NCI-H2227 (cell line): ENCODE results near the gene LCN12.

ENCODE experiments used
- DNase-seq: peaks from one replicate; lab custom pipeline; 2025; ENCODE audit not compliant: unreplicated experiment; lab: John Stamatoyannopoulos, UW

The LCN12 gene

GRCh38 chr9:136972335-136972734 is 20.3 kb downstream of the LCN12 start:
- no peak for DNase-seq

DNA sequence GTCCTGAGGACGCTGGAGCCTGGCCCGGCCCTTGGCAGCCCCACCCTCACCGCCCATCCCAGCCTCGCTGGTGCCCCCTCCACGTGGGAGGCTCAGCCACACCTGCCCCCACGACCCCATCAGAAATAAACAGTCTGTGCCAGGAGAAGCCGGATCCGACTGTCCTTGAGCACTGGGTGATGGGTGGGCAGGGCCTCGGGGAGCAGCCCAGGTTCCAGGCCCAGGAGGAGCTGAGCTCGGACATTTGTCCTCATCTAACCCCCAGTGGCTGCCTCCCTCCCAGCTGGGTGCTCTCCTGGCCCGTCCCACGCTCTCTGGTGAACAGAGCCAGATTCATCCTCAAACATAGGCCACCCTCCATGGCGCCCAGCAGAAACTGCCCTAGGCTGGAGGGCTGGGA is 20.7 kb downstream of the LCN12 start:
- no peak for DNase-seq

DNA sequence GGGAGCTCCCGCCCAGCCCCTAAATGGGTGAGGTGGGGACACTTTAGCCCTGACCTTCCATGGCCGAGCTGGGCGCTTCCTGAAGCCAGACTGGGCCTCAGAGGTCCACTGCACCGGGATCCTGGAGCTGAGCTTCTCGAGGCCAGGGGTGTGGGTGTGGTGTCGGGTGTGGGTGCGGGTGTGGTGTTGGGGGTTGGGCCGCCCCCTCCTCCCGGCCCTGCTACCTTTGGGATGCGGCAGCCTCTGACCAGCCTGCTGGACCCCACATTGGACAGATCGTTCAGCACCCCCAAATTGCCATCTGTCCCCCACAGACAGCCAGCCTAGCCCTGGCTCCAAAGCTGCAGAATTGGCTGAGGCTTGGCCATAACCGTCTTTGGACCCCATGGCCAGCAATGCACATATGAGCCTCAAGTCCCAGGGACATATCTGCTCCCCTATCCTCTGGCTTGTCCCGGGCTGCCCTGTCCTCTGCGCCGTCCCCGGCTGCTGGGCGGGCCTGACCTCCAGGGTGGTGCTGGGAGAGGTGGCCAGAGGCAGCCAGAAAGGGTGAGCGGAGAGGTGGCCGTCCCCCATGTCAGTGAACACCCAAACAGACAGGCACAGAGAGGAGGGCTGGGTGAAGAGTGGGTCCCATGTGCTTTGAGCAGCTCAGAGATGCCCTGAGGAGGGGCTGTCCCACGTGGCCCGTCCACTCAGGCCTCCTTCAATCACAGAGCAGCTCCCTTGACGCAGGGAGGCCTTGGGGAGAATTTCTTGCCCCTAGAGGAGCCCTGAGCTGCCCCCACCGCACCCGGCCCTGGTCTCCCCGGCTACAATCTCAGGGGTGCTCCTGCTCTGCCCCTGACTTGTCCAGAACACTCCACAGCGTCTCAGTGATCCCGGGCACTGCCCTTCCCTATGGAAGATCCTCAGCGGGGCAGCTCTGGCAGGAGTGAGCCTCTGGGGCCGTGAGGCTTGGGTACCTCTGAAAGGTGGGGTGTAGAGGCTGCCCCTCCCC is 21.8 kb downstream of the LCN12 start:
- no peak for DNase-seq

- DNase-seq: no peak
Measured at GRCh38 chr9:136974817-136975535, 22.9 kb downstream of the LCN12 start.

DNA sequence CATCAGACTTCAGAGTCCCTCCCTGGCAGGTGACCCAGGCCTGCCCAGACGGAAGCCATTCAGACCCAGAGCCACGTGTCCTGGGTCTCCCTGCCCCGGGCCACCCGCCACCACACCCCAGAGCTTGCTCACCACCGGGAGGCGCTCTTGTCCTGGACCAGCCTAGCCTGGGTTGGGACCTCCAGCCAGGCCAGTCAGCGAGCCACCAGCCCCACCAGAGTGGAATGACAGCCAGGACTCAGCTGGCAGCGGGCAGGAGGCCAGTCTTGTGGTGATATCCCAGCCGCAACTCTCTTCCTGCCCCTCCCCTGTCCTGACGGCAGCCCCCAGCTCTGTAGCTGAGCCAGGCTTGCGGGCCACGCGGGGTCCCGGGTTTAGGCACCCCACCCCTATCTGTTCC is 23.6 kb downstream of the LCN12 start:
- DNase-seq: no peak

DNA sequence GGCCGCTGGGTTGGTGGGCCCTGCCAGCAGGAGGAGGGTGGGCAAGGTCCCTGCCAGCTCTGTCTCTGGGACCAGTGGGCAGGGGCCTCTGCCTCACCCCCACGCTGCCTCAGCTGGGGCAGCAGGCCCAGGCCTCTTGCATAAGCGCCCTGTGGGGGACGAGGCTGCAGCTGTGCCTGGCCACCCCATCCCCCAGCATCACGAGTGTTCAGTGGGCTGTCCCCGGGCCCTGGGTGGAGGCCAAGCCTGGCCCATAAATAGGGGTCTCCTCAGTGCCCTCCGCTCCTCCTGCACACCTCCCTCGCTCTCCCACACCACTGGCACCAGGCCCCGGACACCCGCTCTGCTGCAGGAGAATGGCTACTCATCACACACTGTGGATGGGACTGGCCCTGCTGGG is 25.1 kb downstream of the LCN12 start, which contains the start of gene PTGDS:
PTGDS (plus strand) TSS at position 282 of the 400 bp plus-strand sequence; CDS start at position 357, 75 bp downstream.
- no peak for DNase-seq

DNA sequence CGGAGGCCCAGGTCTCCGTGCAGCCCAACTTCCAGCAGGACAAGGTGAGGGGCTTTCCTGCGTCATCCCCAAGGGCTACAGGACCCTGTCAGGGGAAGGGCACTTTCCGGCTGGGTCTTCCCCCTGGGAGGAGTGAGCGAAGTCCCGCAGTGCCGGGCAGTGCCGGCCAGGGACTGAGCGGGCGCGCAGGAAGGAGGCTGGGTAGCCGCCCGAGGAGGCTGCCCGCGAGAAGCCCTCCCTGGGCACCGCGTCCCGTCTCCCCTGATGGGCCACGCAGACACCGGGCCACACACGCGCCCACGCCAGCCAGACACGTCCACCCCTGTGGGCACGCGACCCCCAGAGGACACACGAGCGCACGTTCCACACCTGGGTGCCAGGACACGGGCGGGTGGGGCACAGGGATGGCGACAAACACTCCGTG is 25.6 kb downstream of the LCN12 start:
- DNase-seq: peak; percentile 25

DNA sequence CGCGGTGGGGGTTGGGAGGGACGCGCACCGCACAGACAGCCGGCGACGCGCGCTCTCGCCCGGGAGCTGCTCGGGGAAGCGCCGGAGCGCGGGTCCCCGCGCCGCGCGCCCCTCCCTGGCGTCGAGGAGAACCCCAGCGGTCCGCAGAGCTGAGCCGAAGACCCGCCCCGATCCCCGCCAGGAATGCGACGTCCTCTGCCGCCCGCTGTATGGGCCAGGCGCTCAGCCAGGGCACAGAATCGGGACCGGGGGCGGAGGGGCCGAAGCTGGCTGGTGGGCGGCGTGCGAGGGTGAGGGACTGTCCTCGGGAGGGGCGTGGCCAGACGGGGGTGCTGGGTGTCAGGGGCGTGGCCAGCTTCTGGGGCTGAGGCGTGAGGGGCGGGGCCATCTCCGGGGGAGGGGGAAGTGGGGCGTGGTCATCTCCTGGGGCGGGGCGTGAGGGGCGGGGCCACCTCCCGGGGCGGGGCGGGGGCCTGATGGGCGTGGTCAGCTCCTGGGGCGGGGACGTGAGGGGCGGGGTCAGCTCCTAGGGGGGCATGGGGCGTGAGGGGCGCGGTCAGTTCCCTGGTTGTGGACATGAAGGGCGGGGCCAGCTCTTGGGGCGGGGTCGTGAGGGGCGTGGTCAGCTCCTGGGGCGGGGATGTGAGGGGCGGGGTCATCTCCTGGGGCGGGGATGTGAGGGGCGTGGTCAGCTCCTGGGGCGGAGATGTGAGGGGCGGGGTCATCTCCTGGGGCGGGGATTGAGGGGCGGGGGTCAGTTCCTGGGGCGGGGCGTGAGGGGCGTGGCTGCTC is 26.2 kb downstream of the LCN12 start:
- peak; percentile 80 for DNase-seq

GRCh38 chr9:136978865-136979544 is 26.9 kb downstream of the LCN12 start:
- no peak for DNase-seq

DNA sequence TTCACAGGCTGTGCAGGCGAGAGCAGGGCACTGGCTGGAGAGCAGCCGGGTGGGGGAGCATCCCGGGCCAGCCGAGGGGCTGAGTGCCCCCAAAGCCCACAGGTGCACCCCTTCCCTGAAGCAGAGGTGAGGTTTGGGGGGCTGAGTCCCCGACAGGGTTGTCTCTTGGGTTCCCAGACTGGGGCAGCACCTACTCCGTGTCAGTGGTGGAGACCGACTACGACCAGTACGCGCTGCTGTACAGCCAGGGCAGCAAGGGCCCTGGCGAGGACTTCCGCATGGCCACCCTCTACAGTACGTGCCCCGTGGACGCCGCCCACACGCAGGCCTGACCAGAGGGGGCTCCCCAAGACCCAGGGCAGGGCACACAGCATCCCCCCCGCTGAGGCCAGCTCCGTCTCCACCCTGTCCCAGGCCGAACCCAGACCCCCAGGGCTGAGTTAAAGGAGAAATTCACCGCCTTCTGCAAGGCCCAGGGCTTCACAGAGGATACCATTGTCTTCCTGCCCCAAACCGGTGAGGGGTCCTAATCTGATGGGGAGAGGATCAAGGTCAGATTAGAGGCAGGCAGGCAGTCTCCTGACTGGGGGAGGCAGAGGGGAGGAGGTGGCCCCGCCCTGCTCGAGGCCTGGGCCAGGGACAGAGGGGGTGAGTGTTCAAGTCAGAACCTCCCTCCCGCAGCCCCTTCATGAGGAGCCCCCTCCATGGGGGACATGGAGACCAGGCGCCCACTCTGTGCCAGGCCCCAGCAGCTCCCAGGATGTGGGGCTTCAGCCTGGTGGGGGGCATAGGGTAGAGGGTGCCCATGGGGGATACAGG is 27.9 kb downstream of the LCN12 start:
- DNase-seq: no peak

DNA sequence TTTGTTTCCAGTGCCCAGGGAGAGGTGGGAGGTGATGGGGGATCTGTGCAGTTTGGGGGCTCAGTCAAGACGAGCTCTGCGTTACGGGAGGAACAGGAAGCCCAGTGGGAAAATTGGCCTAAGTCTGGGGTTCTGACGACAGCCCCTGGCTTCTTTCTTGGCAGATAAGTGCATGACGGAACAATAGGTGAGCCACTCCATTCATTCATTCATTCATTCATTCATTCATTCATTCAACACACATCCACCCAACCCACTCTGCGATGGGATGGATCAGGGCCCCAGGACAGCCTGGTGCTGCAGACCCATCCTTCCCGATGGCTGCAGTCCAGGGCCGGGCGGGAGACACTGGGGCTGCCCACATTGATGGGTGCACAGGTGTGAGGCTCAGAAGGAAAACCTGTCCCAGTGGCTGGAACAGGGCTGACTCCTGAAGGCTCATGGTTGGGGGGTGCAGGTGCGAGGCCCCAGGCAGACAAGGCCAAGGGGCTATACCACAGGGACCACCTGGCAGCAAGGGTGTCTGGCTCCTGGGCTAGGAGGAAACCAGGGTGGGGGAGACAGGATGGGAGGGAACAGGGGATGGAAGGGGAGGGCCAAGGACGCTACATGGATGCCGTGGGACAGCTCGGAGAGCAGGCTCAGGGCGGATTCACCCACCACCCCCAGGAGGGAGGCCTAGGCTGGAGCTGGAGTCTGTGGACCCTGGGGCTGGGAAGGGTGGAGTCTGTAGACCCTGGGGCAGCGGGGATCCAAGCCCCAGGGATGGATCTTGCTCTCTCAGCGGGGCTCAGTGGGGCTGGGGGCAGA is 28.8 kb downstream of the LCN12 start:
- DNase-seq: no peak

- DNase-seq: no peak
Measured at GRCh38 chr9:136981588-136982231, 29.6 kb downstream of the LCN12 start.

DNA sequence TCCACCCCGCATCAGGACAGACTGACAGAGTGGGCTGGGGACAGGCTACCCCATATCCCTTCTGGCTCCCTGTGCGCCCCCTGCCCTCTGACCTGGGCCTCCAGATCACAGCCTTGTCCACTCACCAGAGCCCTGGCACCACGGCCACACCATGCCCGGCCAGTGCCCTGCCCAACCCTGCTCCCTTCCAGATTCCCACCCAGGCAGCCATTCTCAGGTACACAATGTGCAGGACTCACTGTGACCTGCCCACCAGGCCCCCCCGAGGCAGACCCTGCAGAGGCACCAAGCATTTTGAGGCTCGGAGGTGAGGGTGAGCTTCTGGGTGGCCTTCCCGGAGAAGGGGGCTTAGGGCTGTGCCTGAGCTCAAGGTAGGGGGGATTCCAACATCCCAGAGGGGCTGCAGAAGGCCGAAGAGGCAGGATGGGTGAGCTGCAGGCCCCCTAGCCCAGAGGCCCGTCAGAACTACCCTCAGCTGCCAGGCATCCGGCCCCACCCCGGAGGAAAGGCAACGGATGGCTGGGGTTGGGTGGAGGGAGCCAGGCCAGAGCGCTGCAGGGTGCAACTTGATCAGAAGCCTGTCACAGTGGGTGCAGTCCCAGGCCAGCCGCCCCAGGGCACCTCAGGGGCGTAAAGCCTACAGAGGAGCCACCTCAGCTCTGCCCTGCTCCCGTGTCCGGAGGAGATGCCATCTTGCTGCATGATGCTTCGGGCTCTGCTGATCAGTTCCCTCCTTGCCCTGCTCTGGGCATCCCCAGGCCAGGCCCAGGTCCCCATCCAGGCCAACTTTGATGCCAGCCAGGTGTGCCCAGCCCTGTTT is 30.4 kb downstream of the LCN12 start, which contains the start of gene LCNL1:
LCNL1 (plus strand) TSS at position 762 of the 820 bp plus-strand sequence. CDS start 594 bp downstream, outside the sequence.
- no peak for DNase-seq

DNA sequence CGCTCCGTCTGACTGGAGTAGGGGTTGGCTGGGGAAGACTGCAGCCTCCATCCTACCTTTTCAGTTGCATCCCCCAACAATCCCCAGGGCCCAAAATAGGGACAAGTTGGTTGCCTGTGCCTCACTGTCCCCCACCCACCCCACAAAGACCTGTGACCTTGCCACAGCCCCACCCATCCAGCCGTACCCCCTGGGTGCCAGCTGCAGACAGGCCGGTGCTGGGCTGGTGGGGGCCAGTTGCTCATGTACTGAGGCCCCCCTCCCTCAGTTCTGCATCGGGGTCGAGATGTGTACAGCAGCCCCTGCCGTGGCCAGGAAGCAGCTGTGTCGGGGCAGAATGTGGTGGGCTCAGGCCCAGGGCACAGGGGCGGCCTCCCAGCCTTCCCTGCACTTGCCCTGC is 31.1 kb downstream of the LCN12 start:
- no peak for DNase-seq

DNA sequence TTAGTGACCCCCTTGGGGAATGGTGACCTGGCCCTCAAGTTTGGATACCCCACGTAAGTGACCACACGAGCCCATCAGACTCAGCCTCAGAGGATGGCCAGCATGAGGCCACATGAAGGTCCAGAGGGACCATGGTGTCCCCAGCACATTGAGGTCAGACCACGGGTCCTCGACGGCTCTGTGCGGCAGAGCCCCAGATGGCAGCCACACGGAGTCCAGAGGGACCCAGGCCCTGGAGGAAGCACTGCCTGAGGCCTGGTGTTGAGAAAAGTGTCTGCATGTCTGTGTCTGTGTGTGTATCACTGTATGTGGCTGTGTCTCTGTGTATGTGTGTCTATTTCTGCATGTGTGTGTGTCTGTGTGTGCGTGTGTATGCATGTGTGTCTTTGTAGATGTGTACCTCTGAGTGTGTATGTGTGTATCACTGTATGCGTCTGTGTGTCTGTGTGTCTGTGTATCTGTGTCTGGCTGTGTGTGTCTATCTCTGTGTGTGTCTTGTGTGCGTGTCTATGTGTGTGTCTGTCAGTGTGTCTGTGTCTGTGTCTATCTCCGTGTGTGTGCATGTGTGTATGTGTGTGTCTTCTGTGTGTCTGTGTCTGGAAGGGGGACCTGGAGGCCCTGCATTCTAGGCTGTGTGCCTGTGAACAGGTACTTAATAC is 31.7 kb downstream of the LCN12 start:
- no peak for DNase-seq

DNA sequence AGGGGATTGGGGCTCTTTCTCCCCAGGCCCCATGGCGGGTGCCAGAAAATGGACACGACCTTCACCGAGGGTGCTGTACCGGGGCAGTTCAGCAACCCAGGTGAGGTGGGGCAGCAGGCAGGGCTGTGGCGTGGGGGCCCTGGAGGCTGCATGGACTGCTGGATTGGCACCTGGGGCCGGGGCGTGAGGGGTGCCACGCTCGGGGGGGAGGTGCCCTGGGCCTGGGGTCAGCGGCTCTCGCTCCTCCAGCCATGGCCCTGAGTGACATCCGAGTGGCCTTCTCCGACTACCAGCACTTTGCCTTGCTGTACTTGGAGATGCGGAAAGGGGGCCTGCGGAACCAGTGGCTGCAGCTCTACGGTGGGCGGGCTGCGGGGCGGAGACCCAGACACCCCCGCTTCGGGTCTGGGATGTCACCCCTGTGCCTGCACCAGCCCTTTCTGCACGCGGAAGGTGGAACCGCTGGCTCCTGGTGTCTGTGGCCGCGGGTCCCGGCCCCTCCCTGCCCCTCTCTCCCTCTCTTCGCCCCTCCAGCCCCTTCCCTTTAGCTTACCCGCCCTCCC is 32.5 kb downstream of the LCN12 start:
- DNase-seq: no peak
